Hepatic stellate cell (primary cell): ENCODE data around the gene PANX2.
A peak's percentile ranks its signal among the peaks of the same experiment; 100 is the strongest.
"Not testable (repeated sequence)": the region's sequence is repeated elsewhere in the genome, so short reads cannot be mapped to it uniquely, and the experiment has no call there.

Source experiments
- DNase-seq: peaks from one replicate; pipeline ENCODE4 v3.0.0; 2011; ENCODE audit warnings: low spot score

Gene PANX2, protein sequence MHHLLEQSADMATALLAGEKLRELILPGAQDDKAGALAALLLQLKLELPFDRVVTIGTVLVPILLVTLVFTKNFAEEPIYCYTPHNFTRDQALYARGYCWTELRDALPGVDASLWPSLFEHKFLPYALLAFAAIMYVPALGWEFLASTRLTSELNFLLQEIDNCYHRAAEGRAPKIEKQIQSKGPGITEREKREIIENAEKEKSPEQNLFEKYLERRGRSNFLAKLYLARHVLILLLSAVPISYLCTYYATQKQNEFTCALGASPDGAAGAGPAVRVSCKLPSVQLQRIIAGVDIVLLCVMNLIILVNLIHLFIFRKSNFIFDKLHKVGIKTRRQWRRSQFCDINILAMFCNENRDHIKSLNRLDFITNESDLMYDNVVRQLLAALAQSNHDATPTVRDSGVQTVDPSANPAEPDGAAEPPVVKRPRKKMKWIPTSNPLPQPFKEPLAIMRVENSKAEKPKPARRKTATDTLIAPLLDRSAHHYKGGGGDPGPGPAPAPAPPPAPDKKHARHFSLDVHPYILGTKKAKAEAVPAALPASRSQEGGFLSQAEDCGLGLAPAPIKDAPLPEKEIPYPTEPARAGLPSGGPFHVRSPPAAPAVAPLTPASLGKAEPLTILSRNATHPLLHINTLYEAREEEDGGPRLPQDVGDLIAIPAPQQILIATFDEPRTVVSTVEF

DNA sequence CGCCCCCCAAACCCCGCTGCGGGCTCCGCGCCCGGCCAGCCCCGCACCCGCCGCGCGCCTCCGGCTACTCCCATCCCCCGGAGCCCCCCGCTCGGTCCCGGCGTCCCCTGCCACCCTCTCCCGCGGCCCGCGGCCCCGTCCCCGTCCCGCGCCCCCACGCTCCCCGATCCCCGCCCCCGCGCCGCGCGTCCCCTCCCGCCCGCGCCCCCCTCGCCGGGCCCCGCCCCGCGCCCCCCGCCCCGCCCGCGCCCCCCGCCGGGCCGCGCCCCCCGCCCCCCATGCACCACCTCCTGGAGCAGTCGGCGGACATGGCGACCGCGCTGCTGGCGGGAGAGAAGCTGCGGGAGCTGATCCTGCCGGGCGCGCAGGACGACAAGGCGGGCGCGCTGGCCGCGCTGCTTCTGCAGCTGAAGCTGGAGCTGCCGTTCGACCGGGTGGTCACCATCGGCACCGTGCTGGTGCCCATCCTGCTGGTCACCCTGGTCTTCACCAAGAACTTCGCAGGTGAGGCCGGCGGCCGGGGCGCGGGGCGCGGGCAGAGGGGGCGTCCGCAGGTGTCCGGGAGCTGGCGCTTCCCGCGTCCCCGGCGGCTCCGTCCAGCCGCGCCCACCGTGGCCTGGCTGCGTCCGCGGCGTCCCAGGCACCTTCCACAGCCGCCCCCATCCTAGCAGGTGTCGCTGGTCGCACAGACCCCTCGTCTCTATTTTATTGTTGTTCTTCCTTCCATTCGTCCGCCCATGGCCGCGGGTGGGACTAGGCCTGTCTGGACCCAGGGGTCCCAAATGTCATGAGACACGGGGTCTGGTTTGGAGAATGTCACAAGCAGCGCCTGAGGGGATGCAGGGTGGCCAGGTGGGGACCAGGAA, at the start of gene PANX2:
Gene PANX2 (plus strand): TSS at position 279 of the 866 bp plus-strand sequence. CDS start 0 bp downstream, at position 279.
- DNase-seq = no peak

DNA sequence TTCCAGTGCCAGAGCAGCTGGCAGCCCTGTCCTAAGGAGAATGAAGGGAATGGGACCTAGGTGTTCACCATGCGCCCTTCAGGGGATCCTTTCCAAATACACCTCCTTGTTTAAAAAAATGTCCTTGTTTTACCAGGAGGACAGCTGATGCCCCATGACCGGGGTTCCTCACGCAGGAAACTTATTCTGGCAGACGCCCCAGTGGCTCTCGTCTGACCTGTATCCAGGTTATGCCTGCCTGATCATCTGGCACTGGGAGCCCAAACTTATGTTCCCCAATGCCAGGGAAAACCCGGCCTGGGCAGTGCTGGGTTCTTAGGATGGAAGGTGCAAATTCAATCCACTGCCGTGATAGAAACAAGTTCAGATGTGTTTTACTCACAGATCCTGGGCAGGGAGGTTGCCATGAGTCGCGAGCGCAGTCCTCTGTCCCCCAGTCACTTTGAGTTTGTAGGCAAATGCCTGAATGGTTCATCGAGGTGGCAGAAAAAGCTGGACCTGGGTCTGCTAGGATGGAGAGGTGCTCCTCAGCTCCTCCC, 49.3 kb upstream of the PANX2 start:
- DNase-seq = no peak

DNA sequence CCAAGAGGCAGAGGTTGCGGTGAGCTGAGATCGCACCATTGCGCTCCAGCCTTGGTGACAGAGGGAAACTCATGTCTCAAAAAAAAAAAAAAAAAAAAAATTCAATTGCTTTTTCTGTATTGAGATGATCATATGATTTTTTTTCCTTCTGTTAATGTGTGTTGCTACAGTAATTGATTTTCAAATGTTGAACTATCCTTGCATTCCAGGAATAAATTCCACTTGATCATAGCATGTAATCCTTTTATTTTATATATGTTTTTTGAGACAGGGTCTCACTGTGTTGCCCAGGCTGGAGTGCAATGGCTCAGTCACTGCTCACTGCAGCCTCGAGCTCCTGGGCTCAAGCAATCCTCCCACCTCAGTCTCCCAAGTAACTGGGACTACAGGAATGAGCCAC, 47.4 kb upstream of the PANX2 start:
- DNase-seq = no peak

DNA sequence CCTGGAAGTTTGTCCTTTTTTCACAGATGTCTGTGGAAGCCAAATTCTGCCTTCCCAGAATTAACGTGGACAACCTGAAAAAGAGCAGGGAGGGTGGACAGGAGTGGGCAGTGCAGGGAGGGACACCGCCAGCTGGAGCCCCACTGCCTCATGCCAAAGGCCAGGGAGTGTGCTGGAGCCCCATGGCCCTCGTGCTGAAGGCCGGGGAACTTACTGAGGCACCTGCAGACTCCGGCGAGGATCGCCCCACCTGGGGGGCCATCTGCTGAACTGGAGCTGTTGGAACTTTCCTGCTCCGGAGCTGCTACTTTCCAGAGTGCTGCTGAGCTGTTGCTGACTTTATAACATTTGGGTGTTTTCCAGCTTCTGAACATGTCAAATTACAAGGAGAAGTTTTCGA, 45.5 kb upstream of the PANX2 start:
- DNase-seq = no peak

DNA sequence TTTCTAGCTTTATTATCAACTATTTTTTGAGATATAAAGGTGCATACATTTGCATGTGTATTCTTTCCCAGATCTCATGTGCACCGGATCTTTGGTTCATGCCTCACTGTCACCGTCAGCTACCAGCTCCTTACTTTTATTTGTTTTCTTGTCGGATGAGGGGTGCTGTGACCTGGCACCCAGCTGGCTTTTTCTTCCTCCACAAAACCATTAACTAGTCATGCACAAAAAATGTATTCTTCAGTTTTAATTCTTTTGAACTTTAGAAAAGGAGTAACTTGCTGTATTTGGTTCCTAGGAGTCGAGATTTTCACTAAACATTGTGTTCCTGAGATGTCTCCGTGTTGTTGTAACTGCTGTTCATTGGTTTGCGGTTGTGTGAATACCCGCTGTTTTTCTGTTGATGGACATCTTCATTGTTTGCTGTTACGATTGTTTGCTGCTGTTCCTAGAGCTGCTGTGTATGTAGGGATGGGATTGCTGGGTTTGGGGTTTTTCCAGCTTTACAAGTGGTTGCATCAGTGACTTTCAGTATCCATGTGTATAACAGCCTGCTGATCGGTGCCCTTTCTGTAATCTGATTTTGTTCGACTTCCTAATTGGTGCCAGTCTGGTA, 41.3 kb upstream of the PANX2 start:
- no peak for DNase-seq

DNA sequence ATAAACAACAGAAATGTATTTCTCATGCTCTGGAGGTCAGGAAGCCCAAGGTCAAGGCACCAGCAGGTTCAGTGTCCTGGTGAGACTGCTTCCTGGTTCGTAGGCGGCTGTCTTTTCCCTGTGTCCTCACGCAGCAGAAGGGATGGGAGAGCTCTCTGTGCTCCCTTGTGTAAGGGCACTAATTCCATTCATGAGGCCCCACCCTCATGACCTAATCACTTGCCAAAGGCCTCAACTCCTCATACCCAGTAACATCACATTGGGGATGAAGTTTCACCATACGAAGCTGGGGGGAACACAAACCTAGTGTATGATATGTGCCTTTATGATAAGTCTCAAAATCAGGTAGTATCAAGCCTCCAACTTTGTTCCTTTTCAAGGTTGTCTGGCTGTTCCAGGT, 38.6 kb upstream of the PANX2 start:
- DNase-seq = no peak

DNA sequence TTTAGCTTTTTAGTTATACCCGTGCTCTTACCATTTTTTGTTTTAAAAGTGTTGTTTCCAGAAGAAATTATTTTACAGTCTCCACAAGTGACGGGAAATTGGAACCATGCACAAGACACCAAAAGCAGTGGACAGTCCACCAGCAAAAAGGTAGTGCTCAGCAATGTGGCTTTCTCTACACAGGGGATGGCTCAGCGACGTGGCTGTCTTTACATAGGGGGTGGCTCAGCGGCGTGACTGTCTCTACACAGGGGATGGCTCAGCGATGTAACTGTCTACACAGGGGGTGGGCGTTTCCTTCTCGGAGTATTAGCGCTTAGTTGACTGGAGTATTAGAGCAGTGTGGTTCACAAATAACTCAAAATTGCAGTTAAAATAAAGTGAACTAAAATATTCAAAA, 36.0 kb upstream of the PANX2 start:
- DNase-seq = no peak

DNA sequence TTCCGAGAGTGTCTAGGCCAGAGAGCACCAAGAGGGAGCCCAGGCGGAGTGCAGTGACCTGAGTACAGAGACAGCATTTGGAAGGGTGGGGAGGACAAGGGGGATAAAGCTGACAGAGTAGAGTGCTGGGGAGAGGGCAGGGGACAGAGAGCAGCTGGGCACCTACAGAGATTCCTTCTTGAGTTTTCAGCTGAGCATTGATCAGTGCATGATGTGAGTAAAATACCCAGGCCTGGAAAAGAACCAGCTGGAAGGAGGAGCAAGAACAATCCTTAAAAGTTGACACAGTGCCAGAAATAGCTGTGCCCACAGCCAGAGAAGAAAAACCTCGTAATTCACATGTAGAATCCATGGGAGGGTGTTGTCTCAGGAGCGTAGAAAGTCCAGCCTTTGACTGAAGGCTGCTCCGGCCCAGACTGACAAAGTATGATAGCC, 33.9 kb upstream of the PANX2 start:
- DNase-seq = no peak

DNA sequence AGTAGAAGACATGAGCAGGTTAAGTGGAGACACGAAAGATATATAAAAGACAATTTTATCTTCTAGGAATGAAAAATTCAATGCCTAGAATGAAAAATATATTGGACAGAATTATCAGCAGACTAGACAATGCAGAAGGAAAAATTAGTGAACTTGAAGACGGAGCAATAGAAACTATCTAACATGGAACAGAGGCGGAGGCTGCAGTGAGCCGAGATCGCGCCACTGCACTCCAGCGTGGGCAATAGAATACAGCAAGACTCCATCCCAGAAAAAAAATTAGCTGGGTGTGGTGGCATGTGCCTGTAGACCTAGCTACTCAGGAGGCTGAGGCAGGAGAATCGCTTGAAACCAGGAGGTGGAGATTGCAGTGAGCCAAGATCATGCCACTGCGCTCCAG, 33.3 kb upstream of the PANX2 start:
- not testable (repeated sequence) for DNase-seq

DNA sequence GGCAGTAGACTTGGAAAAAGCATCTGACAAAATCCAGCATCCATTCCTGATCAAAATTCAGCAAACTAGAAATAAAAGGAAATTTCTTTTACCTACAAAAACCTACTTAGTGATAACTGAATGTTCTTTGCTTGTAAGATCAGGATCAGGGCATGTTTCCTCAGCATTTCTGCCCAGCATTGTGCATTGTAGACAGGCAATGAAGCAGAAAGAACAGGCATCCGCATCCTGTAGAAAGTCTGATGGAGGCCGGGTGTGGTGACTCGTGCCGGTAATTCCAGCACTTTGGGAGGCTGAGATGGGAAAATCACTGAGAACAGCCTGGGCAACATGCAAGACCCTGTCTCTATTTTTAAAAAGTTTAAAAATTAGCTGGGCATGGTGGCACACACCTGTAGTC, 32.5 kb upstream of the PANX2 start:
- DNase-seq = no peak

DNA sequence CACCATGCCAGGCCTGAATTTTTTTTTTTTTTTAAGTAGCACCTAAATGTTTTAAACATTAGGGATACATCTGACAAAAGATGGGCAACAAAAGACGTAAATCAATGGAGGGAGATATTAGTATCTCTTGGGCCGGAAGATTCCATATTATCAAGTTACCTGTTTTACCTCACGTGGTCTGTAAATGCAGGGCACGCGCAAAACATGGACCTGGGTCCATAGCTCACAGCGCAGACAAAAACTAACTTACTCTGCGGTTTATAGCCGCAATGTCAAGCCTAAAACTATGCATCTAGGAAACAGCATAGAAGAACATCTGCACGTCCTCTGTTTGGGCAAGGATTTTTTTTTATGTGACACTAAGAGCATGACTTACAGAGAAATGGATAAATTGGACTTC, 31.5 kb upstream of the PANX2 start:
- no peak for DNase-seq

DNA sequence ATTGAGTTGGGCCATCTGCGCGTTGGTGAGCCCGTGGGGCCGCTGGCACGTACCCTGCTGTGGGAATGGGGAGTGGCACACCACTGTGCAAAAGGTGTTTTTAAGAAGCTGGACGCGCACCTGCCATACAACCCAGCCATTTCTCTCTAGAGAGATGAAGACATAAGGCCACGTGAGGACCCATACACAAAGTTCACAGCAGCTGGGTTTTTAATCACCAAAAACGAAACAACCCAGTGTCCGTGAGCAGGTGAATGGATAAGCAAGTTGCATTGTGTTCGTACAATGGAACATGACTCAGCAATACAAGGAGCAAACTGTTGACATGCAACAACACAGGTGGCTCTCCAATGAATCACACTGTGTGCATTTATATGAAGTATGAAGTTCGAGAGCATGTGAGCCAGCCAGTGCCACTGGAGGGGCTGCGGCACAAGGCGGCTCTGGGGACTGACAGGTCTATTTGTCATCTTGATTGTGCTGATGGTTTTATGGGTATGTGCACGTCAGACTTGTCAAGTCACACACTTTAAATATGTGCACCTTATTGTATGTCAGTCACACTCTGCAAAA, 30.6 kb upstream of the PANX2 start:
- DNase-seq = no peak

DNA sequence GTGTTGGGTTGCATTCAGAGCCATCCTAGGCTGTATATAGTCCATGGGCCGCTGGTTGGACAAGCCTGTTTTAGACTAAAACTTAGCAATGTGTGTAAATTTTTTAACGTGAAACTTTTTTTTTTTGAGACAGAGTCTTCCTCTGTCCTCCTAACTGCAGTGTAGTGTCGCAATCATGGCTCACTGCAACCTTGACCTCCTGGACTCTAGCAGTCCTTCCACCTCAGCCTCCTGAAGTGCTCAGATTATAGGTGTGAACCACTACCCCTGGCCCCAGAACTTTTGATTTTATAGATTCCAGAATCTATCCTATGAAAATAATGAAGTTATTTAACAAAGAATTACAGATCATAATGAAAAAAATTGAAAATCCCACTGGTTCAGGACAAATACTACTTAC, 29.9 kb upstream of the PANX2 start:
- DNase-seq = no peak

DNA sequence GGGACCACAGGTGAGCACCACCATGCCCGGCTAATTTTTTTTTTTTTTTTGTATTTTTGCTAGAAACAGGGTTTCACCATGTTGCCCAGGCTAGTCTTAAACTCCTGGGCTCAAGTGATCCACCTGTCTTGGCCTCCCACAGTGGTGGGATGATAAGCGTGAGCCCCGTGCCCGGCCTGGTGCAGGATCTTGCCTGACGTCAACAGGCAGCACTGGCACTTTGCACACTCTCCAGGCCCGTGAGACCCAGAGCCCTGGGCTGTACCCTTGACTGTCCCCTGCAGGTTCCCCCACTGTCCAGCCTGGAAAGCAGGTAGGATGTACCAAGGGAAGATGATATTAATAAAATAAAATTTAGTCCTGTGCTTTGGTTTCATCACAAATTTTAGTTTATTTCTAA, 29.1 kb upstream of the PANX2 start:
- DNase-seq = no peak

DNA sequence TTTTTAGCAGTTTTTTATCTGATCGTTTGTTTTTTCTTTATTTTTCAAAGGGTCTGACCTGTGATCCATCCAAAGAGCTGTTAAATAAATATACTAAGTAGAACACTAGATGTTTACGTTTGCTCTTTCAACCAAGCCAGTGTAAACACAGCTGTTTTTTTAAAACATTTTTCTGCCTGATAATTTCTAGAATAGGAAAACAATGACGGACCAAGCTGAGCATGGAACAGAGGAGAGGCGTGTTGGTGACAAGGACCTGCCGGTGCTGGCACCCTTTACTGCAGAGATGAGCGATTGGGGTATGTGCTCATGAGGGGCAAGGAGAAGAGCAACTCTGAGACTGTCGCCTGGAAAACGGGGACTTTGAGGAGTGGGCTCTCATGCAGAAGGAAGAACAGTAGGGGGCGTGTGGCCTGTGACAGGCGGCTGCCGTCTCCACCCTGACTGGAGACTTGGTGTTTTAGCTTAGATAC, 28.6 kb upstream of the PANX2 start:
- peak; percentile 38 for DNase-seq

DNA sequence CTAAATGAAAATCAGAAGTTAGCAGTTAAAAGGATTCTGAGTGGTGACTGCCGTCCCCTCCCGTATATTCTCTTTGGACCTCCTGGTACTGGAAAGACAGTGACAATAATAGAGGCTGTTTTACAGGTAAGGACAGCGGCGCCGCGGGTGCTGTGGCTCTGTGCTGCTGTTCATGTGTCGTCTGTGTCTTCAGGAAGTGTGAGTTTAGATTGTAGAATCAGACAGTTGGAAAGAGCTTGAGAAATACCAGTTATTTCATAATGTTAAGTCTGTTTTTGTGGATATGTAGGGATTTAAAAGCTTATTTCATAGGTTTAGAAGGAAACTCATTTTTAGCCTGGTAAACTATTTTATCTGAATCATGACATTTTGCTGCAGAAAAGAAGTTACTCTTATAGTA, 27.4 kb upstream of the PANX2 start:
- DNase-seq = no peak

DNA sequence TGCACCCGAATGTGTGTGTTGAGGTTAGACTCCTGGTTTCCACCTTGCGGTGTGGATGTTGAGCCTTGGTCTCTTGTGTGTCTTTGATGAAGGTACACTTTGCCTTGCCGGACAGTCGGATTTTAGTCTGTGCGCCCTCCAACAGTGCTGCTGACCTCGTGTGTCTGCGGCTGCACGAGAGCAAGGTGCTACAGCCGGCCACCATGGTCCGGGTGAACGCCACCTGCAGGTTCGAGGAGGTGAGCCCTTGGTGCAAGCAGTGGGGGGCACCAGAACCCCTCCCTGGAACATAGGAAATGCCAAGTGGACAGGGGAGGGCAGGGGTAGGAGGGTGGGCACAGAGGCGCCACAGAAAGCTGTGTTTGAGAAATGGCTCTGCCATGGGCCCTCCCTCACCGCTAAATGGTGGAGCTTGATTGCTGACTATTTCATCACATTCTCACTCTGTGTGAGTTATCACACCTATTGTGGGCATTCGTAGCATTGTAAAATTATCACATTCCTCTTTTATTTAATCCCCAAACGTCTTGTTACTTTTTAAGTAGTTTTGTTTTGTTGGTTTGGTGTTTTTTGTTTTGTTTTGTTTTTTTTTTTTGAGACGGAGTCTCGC, 26.4 kb upstream of the PANX2 start:
- no peak for DNase-seq

DNA sequence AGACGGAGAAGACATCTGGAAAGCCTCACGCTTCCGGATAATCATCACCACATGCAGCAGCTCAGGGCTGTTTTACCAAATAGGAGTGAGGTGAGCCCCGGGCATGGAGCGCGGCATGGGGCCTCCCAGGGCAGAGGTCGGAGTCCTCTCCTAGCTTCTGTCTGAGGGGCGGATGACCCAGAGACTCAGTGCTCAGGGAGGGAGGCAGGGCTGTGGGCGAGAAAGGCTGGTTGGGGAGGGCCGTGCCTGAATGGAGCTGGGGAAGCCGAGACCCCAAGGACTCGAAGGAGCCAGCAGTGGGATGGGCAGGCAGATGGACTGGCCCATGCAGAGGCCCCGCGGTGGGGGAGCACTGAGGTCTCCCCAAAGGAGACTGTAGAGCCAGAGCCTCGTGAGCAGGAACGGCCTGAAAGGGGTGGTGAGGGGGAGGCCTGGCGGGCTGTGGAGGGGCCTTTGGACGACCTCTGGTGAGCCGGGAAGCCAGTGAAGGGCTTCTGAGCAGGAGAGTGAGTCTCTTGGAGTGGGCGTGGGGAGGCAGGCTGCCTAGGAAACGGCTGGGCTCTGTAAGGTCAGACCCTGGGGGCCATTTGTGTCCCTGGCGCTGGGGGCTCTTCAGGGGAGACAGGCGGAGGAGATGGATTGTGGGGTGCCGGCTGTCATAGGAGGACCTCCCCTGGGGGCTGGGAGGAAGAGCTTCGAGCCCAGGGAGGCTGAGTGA, 24.7 kb upstream of the PANX2 start:
- DNase-seq = no peak

DNA sequence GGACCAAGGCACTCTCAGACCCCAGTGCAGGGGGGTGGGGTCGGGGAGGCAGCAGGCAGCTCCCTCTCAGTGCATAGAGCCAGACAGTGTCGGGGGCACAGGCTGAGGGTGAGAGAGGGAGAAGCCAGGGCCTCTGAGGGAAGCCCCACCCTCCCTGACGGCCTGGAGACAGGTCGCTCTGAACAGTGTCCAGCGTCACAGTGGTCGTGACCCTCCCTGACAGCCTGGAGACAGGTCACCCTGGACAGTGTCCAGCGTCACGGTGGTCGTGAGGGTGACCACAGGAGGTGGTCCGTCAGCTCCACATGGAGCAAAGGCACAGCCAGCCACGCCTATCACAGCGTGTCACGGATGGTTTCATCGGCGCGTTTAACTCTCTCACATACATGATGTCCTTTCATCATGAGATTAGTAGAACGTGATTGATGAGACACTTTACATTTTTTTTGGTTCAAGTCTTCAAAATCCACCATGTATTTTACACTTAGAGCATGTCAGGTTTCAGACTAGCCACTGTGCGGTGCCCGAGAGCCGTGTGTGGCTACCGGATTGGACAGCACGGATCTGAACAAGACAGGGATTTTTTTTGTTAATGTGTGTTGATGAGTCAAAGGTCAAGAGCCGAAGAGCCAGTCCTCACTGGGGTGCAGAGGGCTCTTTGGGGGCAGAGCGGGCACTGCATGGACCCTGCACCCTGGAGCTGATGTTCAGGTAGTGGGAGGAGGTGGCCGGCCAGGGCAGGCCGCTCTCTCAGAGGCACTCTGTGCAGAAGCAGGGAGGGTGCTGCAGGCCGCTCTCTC, 23.9 kb upstream of the PANX2 start:
- peak; percentile 88 for DNase-seq
